Endothelial cell (in vitro differentiated cells): ENCODE measurements around the gene SLIT2. TPM values are rescaled to one million over a fixed set of nuclear protein-coding genes. Genes with fewer than 3 reads are reported as not detected.
A peak's percentile ranks its signal among the peaks of the same experiment; 100 is the strongest.

Experiments used
- DNase-seq: peaks from one replicate; pipeline ENCODE4 v3.0.0; 2021; ENCODE audit warnings: low spot score
- H3K27ac Mint-ChIP-seq: one replicate; pipeline ENCODE4 v1.8.0; 2021; ENCODE audit warnings: mixed read lengths, inconsistent platforms; ENCODE audit not compliant: unreplicated experiment
- H3K27me3 Mint-ChIP-seq: one replicate; pipeline ENCODE4 v1.8.0; 2021; ENCODE audit warnings: mild to moderate bottlenecking, moderate library complexity, mixed read lengths, inconsistent platforms; ENCODE audit not compliant: unreplicated experiment
- H3K36me3 Mint-ChIP-seq: one replicate; pipeline ENCODE4 v1.8.0; 2021; ENCODE audit warnings: mild to moderate bottlenecking, low read depth, mixed read lengths, inconsistent platforms; ENCODE audit not compliant: unreplicated experiment
- H3K4me1 Mint-ChIP-seq: one replicate; pipeline ENCODE4 v1.8.0; 2021; ENCODE audit warnings: mild to moderate bottlenecking, mixed read lengths, inconsistent platforms; ENCODE audit not compliant: unreplicated experiment
- H3K4me3 Mint-ChIP-seq: one replicate; pipeline ENCODE4 v1.8.0; 2021; ENCODE audit warnings: mild to moderate bottlenecking, mixed read lengths, inconsistent platforms; ENCODE audit not compliant: unreplicated experiment
- H3K9me3 Mint-ChIP-seq: one replicate; pipeline ENCODE4 v1.8.0; 2021; ENCODE audit warnings: mixed read lengths, inconsistent platforms; ENCODE audit not compliant: unreplicated experiment
- CTCF ChIP-seq: fragments of 200-600 bp; sonication (generic); IDR thresholded peaks from one replicate; pipeline ENCODE4 v1.5.0; 2021; ENCODE audit warnings: antibody characterized with exemption; ENCODE audit not compliant: unreplicated experiment
- total RNA-seq: library from RNA; stranded (reverse); fragmentation: NEBNext Ultra II Directional; extraction: Animal tissue kit (Norgen Biotek cat#: 25700); gene quantifications from one replicate; pipeline ENCODE4 v1.2.1, GENCODE V29; 2021; ENCODE audit not compliant: unreplicated experiment

Gene SLIT2
- total RNA-seq, 1 donor from 2014 or later = 8.1 TPM

- H3K4me3 Mint-ChIP-seq = peak overlapping the region; percentile 90
- peaks cover 3% of the 10 kb centered on the region for H3K36me3 Mint-ChIP-seq
- no peak for TF ChIP-seq CTCF
- DNase-seq = no peak
- H3K27ac Mint-ChIP-seq = peak overlapping the region; percentile 57
- H3K9me3 Mint-ChIP-seq = no peaks in the 10 kb centered on the region
- H3K4me1 Mint-ChIP-seq = peaks cover 22% of the 10 kb centered on the region
- H3K27me3 Mint-ChIP-seq = peaks cover 21% of the 10 kb centered on the region
Measured at GRCh38 chr4:20255251-20255586, 3.5 kb downstream of the SLIT2 start.

DNA sequence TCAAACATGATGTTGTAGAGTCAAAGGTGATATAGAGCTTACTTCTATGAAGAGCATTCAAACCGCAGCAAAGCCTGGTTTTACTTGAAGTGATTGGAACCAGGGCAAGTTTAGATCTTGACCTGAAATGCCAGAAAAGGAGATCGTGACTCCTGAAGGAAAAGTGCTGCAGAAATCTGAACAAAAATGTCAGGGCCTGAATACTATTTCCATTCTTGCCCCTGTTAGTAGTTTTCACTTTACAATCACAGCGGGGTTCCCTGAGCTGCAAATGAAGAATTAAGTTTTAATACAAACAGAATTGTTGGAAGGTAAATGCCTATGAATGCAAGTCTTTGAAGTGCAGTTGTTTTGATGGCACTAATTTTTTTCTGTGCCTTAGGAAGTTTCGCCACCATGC, 4.1 kb downstream of the SLIT2 start:
- H3K27ac Mint-ChIP-seq = no peak overlapping the region
- H3K4me1 Mint-ChIP-seq = peaks cover 18% of the 10 kb centered on the region
- TF ChIP-seq CTCF = no peak
- H3K4me3 Mint-ChIP-seq = no peak overlapping the region
- no peaks in the 10 kb centered on the region for H3K9me3 Mint-ChIP-seq
- peaks cover 3% of the 10 kb centered on the region for H3K36me3 Mint-ChIP-seq
- peaks cover 21% of the 10 kb centered on the region for H3K27me3 Mint-ChIP-seq
- no peak for DNase-seq

GRCh38 chr4:20256381-20256881, 4.7 kb downstream of the SLIT2 start:
- no peak overlapping the region for H3K4me3 Mint-ChIP-seq
- DNase-seq = no peak
- peaks cover 3% of the 10 kb centered on the region for H3K36me3 Mint-ChIP-seq
- H3K27ac Mint-ChIP-seq = no peak overlapping the region
- peaks cover 14% of the 10 kb centered on the region for H3K4me1 Mint-ChIP-seq
- H3K27me3 Mint-ChIP-seq = peaks cover 21% of the 10 kb centered on the region
- no peak for TF ChIP-seq CTCF
- no peaks in the 10 kb centered on the region for H3K9me3 Mint-ChIP-seq

GRCh38 chr4:20259707-20260106, 8.0 kb downstream of the SLIT2 start:
- Mint-ChIP-seq H3K27ac (no peak overlapping the region), H3K27me3 (peaks cover 6% of the 10 kb centered on the region), H3K4me1 (peaks cover 3% of the 10 kb centered on the region)

GRCh38 chr4:20260821-20261220, 9.1 kb downstream of the SLIT2 start:
- TF ChIP-seq CTCF = no peak
- H3K4me3 Mint-ChIP-seq = no peak overlapping the region
- no peak overlapping the region for H3K27ac Mint-ChIP-seq
- DNase-seq = no peak
- no peaks in the 10 kb centered on the region for H3K27me3 Mint-ChIP-seq
- H3K36me3 Mint-ChIP-seq = no peaks in the 10 kb centered on the region
- no peaks in the 10 kb centered on the region for H3K4me1 Mint-ChIP-seq
- H3K9me3 Mint-ChIP-seq = no peaks in the 10 kb centered on the region

More at GRCh38 chr4:20259707-20260106, 8.0 kb downstream of the SLIT2 start:
- DNase-seq = no peak
- Mint-ChIP-seq H3K4me3 (no peak overlapping the region), H3K36me3 (peaks cover 3% of the 10 kb centered on the region), H3K9me3 (no peaks in the 10 kb centered on the region)
- TF ChIP-seq CTCF = no peak
